Endothelial cell of umbilical vein (primary cell): Measurements from ENCODE around the gene RET. TPM values are rescaled to one million over a fixed set of nuclear protein-coding genes. Genes with fewer than 3 reads are reported as not detected.

Source experiments
- BruUV-seq: library from RNA; stranded (reverse); fragments of 400-500 nt; replicated peaks from 2 replicates; lab custom pipeline; 2021; lab: Mats Ljungman, UMichigan
- CTCF ChIA-PET: fragments of 300-600, 350-600 bp; sonication (Branson Sonifier 250); formaldehyde crosslinking; loops from one replicate; lab custom pipeline; 2021; ENCODE audit warnings: antibody characterized with exemption, inconsistent platforms; lab: Charles Lee
- POLR2A ChIA-PET: fragments of 300-600, 350-600 bp; sonication (Branson Sonifier 250); formaldehyde crosslinking; loops from one replicate; lab custom pipeline; 2021; ENCODE audit warnings: antibody characterized with exemption, inconsistent platforms; lab: Charles Lee
- DNase-seq: peaks from one replicate; pipeline ENCODE4 v3.0.0-alpha.2; 2011; ENCODE audit warnings: low read depth, low spot score
- FAIRE-seq: peaks from 2 replicates; lab custom pipeline; 2011; peaks lifted over from hg19 to GRCh38; lab: Jason Lieb, UNC
- H2AFZ ChIP-seq: 2 replicates; pipeline ENCODE4 v1.6.0; 2012; ENCODE audit warnings: low read depth, low read length, control low read depth, inconsistent platforms
- H3K27ac ChIP-seq: 2 replicates; pipeline ENCODE4 v1.5.1; 2011; ENCODE audit warnings: low read depth, mild to moderate bottlenecking, control low read depth, low read length, moderate library complexity; ENCODE audit not compliant: insufficient read depth
- H3K27me3 ChIP-seq, 2 experiments: 2 replicates each; pipeline versions ENCODE4 v1.6.0 to v1.6.1; 2011; ENCODE audit warnings: low read length in 2 of 2, mixed read lengths in 1 of 2; ENCODE audit not compliant: control insufficient read depth in 2 of 2, insufficient read depth in 2 of 2
- H3K36me3 ChIP-seq, 2 experiments: 2 replicates in 1 of 2; 3 replicates in 1 of 2; pipeline ENCODE4 v1.5.1; 2011; ENCODE audit warnings: low read length in 2 of 2, mild to moderate bottlenecking in 1 of 2, moderate library complexity in 1 of 2; ENCODE audit not compliant: control insufficient read depth in 2 of 2, insufficient read depth in 2 of 2; ENCODE audit errors: extremely low read depth in 1 of 2
- H3K4me1 ChIP-seq: 3 replicates; pipeline ENCODE4 v1.5.1; 2011; ENCODE audit warnings: mild to moderate bottlenecking, low read length; ENCODE audit not compliant: control insufficient read depth, insufficient read depth; ENCODE audit errors: extremely low read depth
- H3K4me2 ChIP-seq: 2 replicates; pipeline ENCODE4 v1.6.1; 2011; ENCODE audit warnings: low read length, control low read depth, mixed read lengths; ENCODE audit not compliant: insufficient read depth
- H3K4me3 ChIP-seq, 3 experiments: fragments of 200-600 bp in 1 of 3; sonication (generic), shearing (Covaris generic) in 1 of 3; replicated peaks in 1 of 3; 2 replicates each; pipeline ENCODE4 v1.5.1; 2011 to 2016; ENCODE audit warnings: control low read depth in 3 of 3, low read length in 3 of 3, mild to moderate bottlenecking in 2 of 3, inconsistent platforms in 1 of 3, low read depth in 1 of 3, moderate library complexity in 1 of 3; ENCODE audit not compliant: insufficient read depth in 1 of 3
- H3K79me2 ChIP-seq: 2 replicates; pipeline ENCODE4 v1.6.0; 2012; ENCODE audit warnings: low read length, inconsistent platforms; ENCODE audit not compliant: control insufficient read depth, insufficient read depth
- H3K9ac ChIP-seq: replicated peaks from 2 replicates; pipeline ENCODE3; 2011; ENCODE audit warnings: low read length, control low read depth; ENCODE audit not compliant: insufficient read depth; ENCODE audit errors: extremely low read depth
- H3K9me1 ChIP-seq: replicated peaks from 3 replicates; pipeline ENCODE4 v1.6.0; 2011; ENCODE audit warnings: mild to moderate bottlenecking, low read length; ENCODE audit not compliant: control insufficient read depth, insufficient read depth; ENCODE audit errors: extremely low read depth
- H3K9me3 ChIP-seq: replicated peaks from 2 replicates; pipeline ENCODE4 v1.5.1; 2012; ENCODE audit warnings: low read length, inconsistent platforms; ENCODE audit not compliant: control insufficient read depth, insufficient read depth
- H4K20me1 ChIP-seq: replicated peaks from 2 replicates; pipeline ENCODE3; 2011; ENCODE audit warnings: mild to moderate bottlenecking, low read length; ENCODE audit not compliant: control insufficient read depth, insufficient read depth; ENCODE audit errors: extremely low read depth
- CTCF ChIP-seq, 2 donors: IDR thresholded peaks; 1 replicate in 1 of 2; 2 replicates in 1 of 2; pipeline ENCODE4 v1.5.1; 2011; ENCODE audit warnings: low read length in 2 of 2, mild to moderate bottlenecking in 2 of 2, moderate library complexity in 2 of 2, control low read depth in 1 of 2, inconsistent platforms in 1 of 2, low read depth in 1 of 2; ENCODE audit not compliant: insufficient read depth in 1 of 2; ENCODE audit errors: extremely low read depth in 1 of 2
- EZH2 ChIP-seq: IDR thresholded peaks from 2 replicates; pipeline ENCODE4 v1.6.1; 2012; ENCODE audit warnings: borderline replicate concordance, low read depth, mild to moderate bottlenecking, moderate library complexity, low read length, inconsistent platforms; ENCODE audit not compliant: severe bottlenecking
- FOS ChIP-seq: IDR thresholded peaks from 2 replicates; pipeline ENCODE4 v1.6.1; 2011; ENCODE audit warnings: mild to moderate bottlenecking, low read length, moderate library complexity, borderline replicate concordance; ENCODE audit not compliant: insufficient read depth
- GATA2 ChIP-seq: IDR thresholded peaks from 2 replicates; pipeline ENCODE4 v1.7.0; 2011; ENCODE audit warnings: low read depth, mild to moderate bottlenecking, moderate library complexity, mixed read lengths, low read length; ENCODE audit not compliant: insufficient read length, insufficient read depth
- JUN ChIP-seq: IDR thresholded peaks from 2 replicates; pipeline ENCODE4 v1.6.1; 2011; ENCODE audit warnings: borderline replicate concordance, low read depth; ENCODE audit not compliant: insufficient read length, insufficient read depth
- MYC ChIP-seq: IDR thresholded peaks from one replicate; pipeline ENCODE4 v1.6.1; 2011; ENCODE audit warnings: mild to moderate bottlenecking, low read depth, low read length
- POLR2A ChIP-seq: IDR thresholded peaks from 2 replicates; pipeline ENCODE4 v1.6.1; 2012; ENCODE audit warnings: low read depth, mild to moderate bottlenecking, control low read depth, low read length
- POLR2AphosphoS5 ChIP-seq: IDR thresholded peaks from 2 replicates; pipeline ENCODE4 v1.6.1; 2012; ENCODE audit warnings: low read depth, mild to moderate bottlenecking, control low read depth, low read length, moderate library complexity; ENCODE audit not compliant: insufficient read depth
- dilution Hi-C: fragments of 300-500 bp; cut with MboI; formaldehyde crosslinking; loops from one replicate; pipeline ENCODE4 v1.15.0; 2019; ENCODE audit warnings: low sequenced_read_pairs; ENCODE audit not compliant: extremely low pct_ligation_motif_present
- intact Hi-C: fragments of 100-400 bp; cut with micrococcal nuclease; formaldehyde crosslinking; loops from one replicate; pipeline ENCODE4 v1.10.0; 2022
- polyA plus RNA-seq, 4 experiments: library from polyadenylated mRNA; depleted of rRNA in 3 of 4; stranded (reverse) in 3 of 4; unstranded in 1 of 4; fragments of >200 nt; gene quantifications; 2 replicates each; pipeline versions ENCODE4 v1.2.1 to v1.2.3, GENCODE V29; 2011 to 2012; ENCODE audit warnings: missing spikeins in 1 of 4
- total RNA-seq: library from RNA; stranded (reverse); gene quantifications from 2 replicates; pipeline ENCODE4 v1.2.3, GENCODE V29; 2021
- TF ChIP-seq, protein P1 (sequence below): IDR thresholded peaks from 2 replicates; pipeline ENCODE4 v1.6.1; 2011; ENCODE audit not compliant: insufficient read depth, insufficient read length

Gene RET
- total and polyA plus RNA-seq, 2 donors (not counting 3 experiments of a cell fraction or from before 2014, with no cell fraction given) = 0.04 to 0.22 TPM

DNA sequence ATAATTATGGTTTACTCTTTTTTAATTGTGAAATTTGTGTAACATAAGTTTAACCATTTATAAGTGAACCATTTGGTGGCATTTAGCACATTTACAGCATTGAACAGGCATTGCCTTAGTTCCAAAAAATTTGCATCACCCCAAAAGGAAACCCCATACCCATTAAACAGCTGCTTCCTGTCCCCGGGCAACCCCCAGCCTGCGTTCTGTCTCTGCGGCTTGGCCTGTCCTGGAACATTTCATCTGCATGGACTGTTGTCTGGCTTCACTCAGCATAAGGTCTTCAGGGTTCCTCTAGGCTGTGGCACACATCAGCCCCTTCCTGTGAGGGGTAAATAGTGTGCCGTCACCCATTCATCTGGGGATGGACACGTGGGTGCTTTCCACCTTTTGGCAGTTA is 6.9 kb downstream of the RET start:
- H3K9me3 ChIP-seq = no peaks in the 10 kb centered on the region
- no TSS peak for BruUV-seq
- TF ChIP-seq EZH2 (no peak), JUN (no peak), FOS (no peak), MYC (no peak), POLR2AphosphoS5 (no peak), POLR2A (no peak)
- TF ChIP-seq, protein P1, sequence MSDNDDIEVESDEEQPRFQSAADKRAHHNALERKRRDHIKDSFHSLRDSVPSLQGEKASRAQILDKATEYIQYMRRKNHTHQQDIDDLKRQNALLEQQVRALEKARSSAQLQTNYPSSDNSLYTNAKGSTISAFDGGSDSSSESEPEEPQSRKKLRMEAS = no peak
- H2AFZ ChIP-seq = no peak overlapping the region
- H3K9ac ChIP-seq = no peak overlapping the region
- POLR2A ChIA-PET = no interaction called here
- intact Hi-C loops = no loop called here
- DNase-seq (no peak), FAIRE-seq (no peak)
- CTCF ChIA-PET = no interaction called here
- H3K27ac ChIP-seq = no peak overlapping the region
- H4K20me1 ChIP-seq = no peaks in the 10 kb centered on the region
- no peaks in the 10 kb centered on the region for H3K36me3 ChIP-seq
- no peaks in the 10 kb centered on the region for H3K27me3 ChIP-seq
- dilution Hi-C loops = no loop called here
- H3K4me3 ChIP-seq = no peak overlapping the region
- H3K4me2 ChIP-seq = no peak overlapping the region
- no peaks in the 10 kb centered on the region for H3K4me1 ChIP-seq
- H3K79me2 ChIP-seq = no peaks in the 10 kb centered on the region
- H3K9me1 ChIP-seq = no peaks in the 10 kb centered on the region

GRCh38 chr10:43084812-43085211 is 7.9 kb downstream of the RET start:
- Histone ChIP-seq H4K20me1 (no peaks in the 10 kb centered on the region), H3K79me2 (no peaks in the 10 kb centered on the region), H3K36me3 (no peaks in the 10 kb centered on the region), H3K27ac (no peak overlapping the region), H3K4me3 (no peak overlapping the region), H3K9ac (no peak overlapping the region), H3K4me2 (no peak overlapping the region), H3K9me3 (no peaks in the 10 kb centered on the region), H2AFZ (no peak overlapping the region), H3K4me1 (no peaks in the 10 kb centered on the region), H3K9me1 (no peaks in the 10 kb centered on the region), H3K27me3 (no peaks in the 10 kb centered on the region)
- BruUV-seq = no TSS peak
- intact Hi-C loops = no loop called here
- CTCF ChIA-PET = interaction anchor here (0.5 to 1.1 kb wide), 2 partner anchors 10 to 763 kb away, joined by 3 read pairs; no protein-coding TSS in a partner anchor
- DNase-seq = no peak
- dilution Hi-C loops = no loop called here
- TF ChIP-seq EZH2 (no peak), JUN (no peak), POLR2A (no peak), MYC (no peak), CTCF (IDR thresholded peaks at IDR 0.05; ENCODE audit: extremely low read depth in 1 of 2, insufficient read depth in 1 of 2, low read depth in 1 of 2, low read length in 2 of 2) (no peak), POLR2AphosphoS5 (no peak), GATA2 (no peak)
- FAIRE-seq = no peak
- POLR2A ChIA-PET = no interaction called here
